K562 (cell line): ENCODE data around the gene FAM98C. TPM values are rescaled to one million over a fixed set of nuclear protein-coding genes. Genes with fewer than 3 reads are reported as not detected.

ENCODE experiments used
- EP300 ChIP-seq: IDR thresholded peaks from 2 replicates; pipeline ENCODE4 v1.6.1; 2012; ENCODE audit warnings: low read length, improper control_type of control experiment
- FOXO4 ChIP-seq: fragments of 450-650 bp; formaldehyde crosslinking; IDR thresholded peaks from 2 replicates; pipeline ENCODE4 v1.4.0; 2020; ENCODE audit warnings: mild to moderate bottlenecking, moderate library complexity
- GABPA ChIP-seq: fragments of 200-800 bp; sonication (Bioruptor generic); conservative IDR thresholded peaks from 2 replicates; pipeline ENCODE4 v1.6.1; 2016; ENCODE audit warnings: low read depth, missing genetic modification characterization, missing compliant biosample characterization
- MAZ ChIP-seq, 2 experiments: fragments of 450-650 bp in 1 of 2; sonication (generic) in 1 of 2; formaldehyde crosslinking; IDR thresholded peaks in 1 of 2; conservative IDR thresholded peaks in 1 of 2; 2 replicates each; pipeline versions ENCODE4 v1.4.0 to v1.5.0; 2020; ENCODE audit warnings: mild to moderate bottlenecking in 1 of 2, missing genetic modification reagents in 1 of 2
- MYC ChIP-seq, 2 experiments: fragments of 250-450 bp in 1 of 2; sonication (Bioruptor Pico) in 1 of 2; IDR thresholded peaks; 2 replicates each; pipeline versions ENCODE4 v1.5.1 to v1.6.1; 2012 to 2021; ENCODE audit warnings: low read depth in 2 of 2, borderline replicate concordance in 1 of 2, improper control_type of control experiment in 1 of 2, low read length in 1 of 2, mild to moderate bottlenecking in 1 of 2, moderate library complexity in 1 of 2
- NFRKB ChIP-seq: fragments of 450-650 bp; IDR thresholded peaks from 2 replicates; pipeline ENCODE4 v1.6.1; 2016; ENCODE audit warnings: low read depth
- NR2F6 ChIP-seq: fragments of 450-650 bp; formaldehyde crosslinking; IDR thresholded peaks from 2 replicates; pipeline ENCODE4 v1.4.0; 2020; ENCODE audit warnings: mild to moderate bottlenecking
- PHF20 ChIP-seq: fragments of 450-650 bp; IDR thresholded peaks from 2 replicates; pipeline ENCODE4 v1.6.1; 2018; ENCODE audit not compliant: partially characterized antibody
- PPARD ChIP-seq: fragments of 250-450 bp; sonication (Bioruptor Pico); IDR thresholded peaks from 2 replicates; pipeline ENCODE4 v1.8.0; 2022; ENCODE audit warnings: inconsistent platforms, mild to moderate bottlenecking, moderate library complexity
- RBFOX2 ChIP-seq: fragments of 200-400 bp; formaldehyde crosslinking; IDR thresholded peaks from 2 replicates; pipeline ENCODE4 v1.6.1; 2017; ENCODE audit warnings: low read depth, mild to moderate bottlenecking, low read length, moderate library complexity
- RCOR1 ChIP-seq, 2 experiments: IDR thresholded peaks; 2 replicates each; pipeline ENCODE4 v1.6.1; 2012; ENCODE audit warnings: low read depth in 2 of 2, low read length in 2 of 2, borderline replicate concordance in 1 of 2, improper control_type of control experiment in 1 of 2
- TFE3 ChIP-seq: fragments of 450-650 bp; formaldehyde crosslinking; IDR thresholded peaks from 2 replicates; pipeline ENCODE4 v1.4.0; 2020; ENCODE audit warnings: mild to moderate bottlenecking, mixed read lengths
- ZBTB11 ChIP-seq, 3 experiments: fragments of 200-800 bp in 1 of 3; fragments of 250-450 bp in 1 of 3; fragments of 450-650 bp in 1 of 3; sonication (Bioruptor Pico) in 1 of 3; sonication (Bioruptor generic) in 1 of 3; formaldehyde crosslinking in 1 of 3; IDR thresholded peaks; 2 replicates each; pipeline versions ENCODE4 v1.6.1 to v1.8.0; 2016 to 2022; ENCODE audit warnings: mild to moderate bottlenecking in 2 of 3, missing genetic modification characterization in 2 of 3, missing compliant biosample characterization in 1 of 3, moderate library complexity in 1 of 3
- ZNF778 ChIP-seq: fragments of 450-650 bp; formaldehyde crosslinking; IDR thresholded peaks from 2 replicates; pipeline ENCODE4 v1.4.0; 2020; ENCODE audit warnings: mild to moderate bottlenecking, moderate library complexity
- polyA plus RNA-seq, 8 experiments: library from polyadenylated mRNA; depleted of rRNA in 4 of 8; stranded (reverse) in 5 of 8; unstranded in 3 of 8; fragments of >200 nt; fragmentation: Nextera tagmentation in 2 of 8; fragmentation: Illumina TruSeq in 1 of 8; extraction: Ambion mirVana in 2 of 8; extraction: Trizol in 1 of 8; gene quantifications; 2 replicates each; pipeline versions ENCODE4 v1.2.1 to v1.2.3, GENCODE V29; 2011 to 2014; ENCODE audit warnings: inconsistent platforms in 1 of 8, missing spikeins in 1 of 8
- total RNA-seq, 7 experiments: library from RNA; depleted of rRNA in 6 of 7; stranded (reverse); fragments of >200 nt in 6 of 7; fragmentation: Illumina TruSeq in 2 of 7; extraction: Trizol in 2 of 7; gene quantifications; 2 replicates each; pipeline versions ENCODE4 v1.2.1 to v1.2.3, GENCODE V29; 2011 to 2021; ENCODE audit warnings: low replicate concordance in 1 of 7
- TF ChIP-seq, protein P1 (sequence below), 2 experiments: IDR thresholded peaks; 2 replicates each; pipeline ENCODE4 v1.6.1; 2011; ENCODE audit warnings: borderline replicate concordance in 1 of 2, control low read depth in 1 of 2, low read depth in 1 of 2, low read length in 1 of 2, mild to moderate bottlenecking in 1 of 2, mixed read lengths in 1 of 2, moderate library complexity in 1 of 2; ENCODE audit not compliant: insufficient read depth in 1 of 2, insufficient read length in 1 of 2, poor library complexity in 1 of 2, severe bottlenecking in 1 of 2; ENCODE audit errors: extremely low read depth in 1 of 2

FAM98C gene
- total and polyA plus RNA-seq, 9 of the 15 experiments (the other 6 are each of a cell fraction or from before 2014, with no cell fraction given): 1.7 to 43.8 (median 13.7) TPM

GRCh38 chr19:38425810-38426466, 23.0 kb downstream of the FAM98C start, which contains the start of gene RASGRP4 (continued):
- peak; percentile 62 for TF ChIP-seq RBFOX2
- TF ChIP-seq NFRKB: no peak
- TF ChIP-seq MAZ (CRISPR knock-in tag; conservative IDR thresholded peaks at IDR 0.05 in 1 of 2, IDR thresholded peaks at IDR 0.05 in 1 of 2): peak in 1 of 2 experiments; percentile 53; a peak in 1 of 4 replicates
- TF ChIP-seq PPARD (CRISPR knock-in tag): no peak
- no peak for TF ChIP-seq NR2F6
- no peak for TF ChIP-seq ZNF778 (CRISPR knock-in tag)
- peak in 1 of 2 experiments; percentile 41; a peak in 1 of 4 replicates for TF ChIP-seq RCOR1 (IDR thresholded peaks at IDR 0.05; ENCODE audit: borderline replicate concordance in 1 of 2, low read depth in 2 of 2, low read length in 2 of 2)
- TF ChIP-seq ZBTB11 (CRISPR knock-in tag; IDR thresholded peaks at IDR 0.05): peak in 1 of 3 experiments; percentile 78; a peak in 2 of 6 replicates
- TF ChIP-seq EP300: 0 out of 2 replicates have a peak, but pooled peaks have one; percentile 9
- peak; percentile 59 for TF ChIP-seq GABPA (tag)
- TF ChIP-seq PHF20: no peak
- TF ChIP-seq, protein P1, sequence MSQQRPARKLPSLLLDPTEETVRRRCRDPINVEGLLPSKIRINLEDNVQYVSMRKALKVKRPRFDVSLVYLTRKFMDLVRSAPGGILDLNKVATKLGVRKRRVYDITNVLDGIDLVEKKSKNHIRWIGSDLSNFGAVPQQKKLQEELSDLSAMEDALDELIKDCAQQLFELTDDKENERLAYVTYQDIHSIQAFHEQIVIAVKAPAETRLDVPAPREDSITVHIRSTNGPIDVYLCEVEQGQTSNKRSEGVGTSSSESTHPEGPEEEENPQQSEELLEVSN (IDR thresholded peaks at IDR 0.05; ENCODE audit: borderline replicate concordance in 1 of 2, extremely low read depth in 1 of 2, insufficient read depth in 1 of 2, insufficient read length in 1 of 2, low read depth in 1 of 2, low read length in 1 of 2, poor library complexity in 1 of 2, severe bottlenecking in 1 of 2): peak in 1 of 2 experiments; percentile 16
- TF ChIP-seq MYC (IDR thresholded peaks at IDR 0.05; ENCODE audit: low read depth, low read length): no peak
- 0 out of 2 replicates have a peak, but pooled peaks have one; percentile 33 for TF ChIP-seq MYC (CRISPR knock-in tag; IDR thresholded peaks at IDR 0.05; ENCODE audit: borderline replicate concordance, low read depth)
- TF ChIP-seq TFE3 (CRISPR knock-in tag): no peak
- no peak for TF ChIP-seq FOXO4
